ENCODE measurements around the gene NPEPPS. TPM values are rescaled to one million over a fixed set of nuclear protein-coding genes. Genes with fewer than 3 reads are reported as not detected.

NPEPPS gene
- total and polyA plus RNA-seq, 2 donors (not counting 1 experiment from before 2014, with no cell fraction given), result 127 to 144 TPM

DNA sequence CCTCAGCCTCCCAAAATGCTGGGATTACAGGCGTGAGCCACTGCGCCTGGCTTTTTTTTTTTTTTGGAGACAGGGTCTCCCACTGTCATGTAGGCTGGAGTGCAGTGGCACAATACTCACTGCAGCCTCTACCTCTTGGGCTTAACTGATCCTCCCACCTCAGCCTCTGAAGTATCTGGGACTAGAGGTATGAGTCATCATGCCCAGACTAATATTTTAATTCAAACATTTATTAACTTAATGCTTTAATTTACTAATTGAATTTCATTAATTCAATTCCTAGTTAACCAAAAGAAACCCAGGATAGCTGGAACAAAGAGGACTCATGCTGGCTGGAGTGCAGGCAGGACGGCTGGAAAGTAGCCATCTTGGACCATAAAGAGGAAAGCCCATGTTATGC lies 104.8 kb downstream of the NPEPPS start:
- Histone ChIP-seq H3K4me3 (replicated peaks in 1 of 4; ENCODE audit: control extremely low read depth in 1 of 4, insufficient read depth in 1 of 4, low read depth in 3 of 4, low read length in 4 of 4) (no peak overlapping the region), H3K79me2 (ENCODE audit: control insufficient read depth, insufficient read depth, low read length) (no peaks in the 10 kb centered on the region), H4K20me1 (ENCODE audit: control insufficient read depth, extremely low read depth, insufficient read depth, low read length) (no peaks in the 10 kb centered on the region), H3K27me3 (ENCODE audit: control insufficient read depth, insufficient read depth, low read length) (no peaks in the 10 kb centered on the region), H3K4me2 (ENCODE audit: extremely low read depth, insufficient read depth, low read length) (no peak overlapping the region), H3K27ac (ENCODE audit: insufficient read depth, low read length) (no peak overlapping the region), H3K9me3 (ENCODE audit: control insufficient read depth, insufficient read depth, low read depth, low read length) (no peaks in the 10 kb centered on the region), H3K36me3 (ENCODE audit: control insufficient read depth, insufficient read depth, low read length) (no peaks in the 10 kb centered on the region), H3K9ac (ENCODE audit: insufficient read depth, low read length) (no peak overlapping the region), H2AFZ (ENCODE audit: low read length) (no peak overlapping the region), H3K4me1 (ENCODE audit: control insufficient read depth, extremely low read depth, insufficient read depth, low read length) (no peaks in the 10 kb centered on the region)
- TF ChIP-seq EZH2 (IDR thresholded peaks at IDR 0.05; ENCODE audit: low read length, missing control alignments), result no peak
- TF ChIP-seq, protein P1, sequence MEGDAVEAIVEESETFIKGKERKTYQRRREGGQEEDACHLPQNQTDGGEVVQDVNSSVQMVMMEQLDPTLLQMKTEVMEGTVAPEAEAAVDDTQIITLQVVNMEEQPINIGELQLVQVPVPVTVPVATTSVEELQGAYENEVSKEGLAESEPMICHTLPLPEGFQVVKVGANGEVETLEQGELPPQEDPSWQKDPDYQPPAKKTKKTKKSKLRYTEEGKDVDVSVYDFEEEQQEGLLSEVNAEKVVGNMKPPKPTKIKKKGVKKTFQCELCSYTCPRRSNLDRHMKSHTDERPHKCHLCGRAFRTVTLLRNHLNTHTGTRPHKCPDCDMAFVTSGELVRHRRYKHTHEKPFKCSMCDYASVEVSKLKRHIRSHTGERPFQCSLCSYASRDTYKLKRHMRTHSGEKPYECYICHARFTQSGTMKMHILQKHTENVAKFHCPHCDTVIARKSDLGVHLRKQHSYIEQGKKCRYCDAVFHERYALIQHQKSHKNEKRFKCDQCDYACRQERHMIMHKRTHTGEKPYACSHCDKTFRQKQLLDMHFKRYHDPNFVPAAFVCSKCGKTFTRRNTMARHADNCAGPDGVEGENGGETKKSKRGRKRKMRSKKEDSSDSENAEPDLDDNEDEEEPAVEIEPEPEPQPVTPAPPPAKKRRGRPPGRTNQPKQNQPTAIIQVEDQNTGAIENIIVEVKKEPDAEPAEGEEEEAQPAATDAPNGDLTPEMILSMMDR (conservative IDR thresholded peaks at IDR 0.05 in 1 of 2, IDR thresholded peaks at IDR 0.05 in 1 of 2; ENCODE audit: low read depth in 1 of 2, low read length in 2 of 2), result no peak
- no peak for DNase-seq (ENCODE audit: low read depth in 2 of 2)

DNA sequence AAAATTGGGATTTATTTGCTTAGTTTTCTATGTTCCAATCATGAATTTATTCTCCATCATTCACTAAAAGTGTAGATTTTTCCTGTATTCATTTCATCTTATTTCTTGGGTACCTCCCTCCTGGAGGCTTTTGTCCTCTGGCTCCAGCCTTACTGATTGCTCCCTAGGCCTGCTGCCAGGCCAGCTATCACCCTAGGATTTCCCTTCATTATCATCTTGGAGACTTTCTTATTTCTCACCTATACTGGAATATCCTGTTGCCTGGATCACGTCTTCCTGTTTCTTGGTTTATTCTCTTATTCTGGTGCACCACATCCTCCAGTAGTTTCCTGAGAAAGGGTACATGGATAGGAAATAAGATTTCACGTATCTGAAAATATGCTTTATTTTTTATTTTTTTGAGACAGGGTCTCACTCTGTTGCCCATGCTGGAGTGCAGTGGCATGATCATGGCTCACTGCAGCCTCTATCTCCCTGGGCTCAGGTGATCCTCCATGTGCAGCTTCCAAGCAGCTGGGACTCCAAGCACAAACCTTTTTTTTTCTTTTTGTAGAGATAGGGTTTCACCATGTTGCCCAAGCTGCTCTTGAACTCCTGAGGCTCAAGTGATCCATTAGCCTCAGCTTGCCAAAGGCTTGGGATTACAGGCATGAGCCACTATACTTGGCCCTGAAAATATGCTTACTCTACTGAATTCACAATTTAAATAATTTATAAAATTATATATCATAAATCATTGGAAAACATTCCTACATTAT lies 105.5 kb downstream of the NPEPPS start:
- Histone ChIP-seq H2AFZ (ENCODE audit: low read length) (no peak overlapping the region), H3K4me3 (replicated peaks in 1 of 4; ENCODE audit: control extremely low read depth in 1 of 4, insufficient read depth in 1 of 4, low read depth in 3 of 4, low read length in 4 of 4) (no peak overlapping the region), H4K20me1 (ENCODE audit: control insufficient read depth, extremely low read depth, insufficient read depth, low read length) (no peaks in the 10 kb centered on the region), H3K79me2 (ENCODE audit: control insufficient read depth, insufficient read depth, low read length) (no peaks in the 10 kb centered on the region), H3K4me2 (ENCODE audit: extremely low read depth, insufficient read depth, low read length) (no peak overlapping the region), H3K27me3 (ENCODE audit: control insufficient read depth, insufficient read depth, low read length) (no peaks in the 10 kb centered on the region), H3K27ac (ENCODE audit: insufficient read depth, low read length) (no peak overlapping the region), H3K9me3 (ENCODE audit: control insufficient read depth, insufficient read depth, low read depth, low read length) (no peaks in the 10 kb centered on the region), H3K9ac (ENCODE audit: insufficient read depth, low read length) (no peak overlapping the region), H3K36me3 (ENCODE audit: control insufficient read depth, insufficient read depth, low read length) (no peaks in the 10 kb centered on the region), H3K4me1 (ENCODE audit: control insufficient read depth, extremely low read depth, insufficient read depth, low read length) (no peaks in the 10 kb centered on the region)
- no peak for DNase-seq (ENCODE audit: low read depth in 2 of 2)
- TF ChIP-seq EZH2 (IDR thresholded peaks at IDR 0.05; ENCODE audit: low read length, missing control alignments), result no peak
- TF ChIP-seq, protein P1 (conservative IDR thresholded peaks at IDR 0.05 in 1 of 2, IDR thresholded peaks at IDR 0.05 in 1 of 2; ENCODE audit: low read depth in 1 of 2, low read length in 2 of 2), result no peak

DNA sequence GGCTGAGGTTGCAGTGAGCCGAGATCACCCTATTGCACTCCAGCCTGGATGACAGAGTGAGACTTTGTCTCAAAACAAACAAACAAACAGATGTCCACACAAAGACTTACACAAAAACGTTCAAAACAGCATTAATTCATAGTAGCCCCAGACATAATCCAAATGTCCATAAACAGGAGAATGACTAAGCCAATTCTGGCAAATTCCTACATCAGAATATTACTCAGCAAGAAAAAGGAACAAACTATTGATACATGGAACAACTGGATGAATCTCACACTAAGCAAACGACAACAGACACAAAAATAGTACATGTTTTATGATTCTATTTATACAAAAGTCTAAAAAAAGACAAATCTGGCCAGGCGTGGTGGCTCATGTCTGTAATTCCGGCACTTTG lies 108.0 kb downstream of the NPEPPS start:
- H3K27ac ChIP-seq (ENCODE audit: insufficient read depth, low read length), result no peak overlapping the region
- no peak for TF ChIP-seq EZH2 (IDR thresholded peaks at IDR 0.05; ENCODE audit: low read length, missing control alignments)
- TF ChIP-seq, protein P1 (conservative IDR thresholded peaks at IDR 0.05 in 1 of 2, IDR thresholded peaks at IDR 0.05 in 1 of 2; ENCODE audit: low read depth in 1 of 2, low read length in 2 of 2), result no peak
- DNase-seq (ENCODE audit: low read depth in 2 of 2), result no peak

More for the DNA sequence above, 108.0 kb downstream of the NPEPPS start:
- Histone ChIP-seq H3K36me3 (ENCODE audit: control insufficient read depth, insufficient read depth, low read length) (no peaks in the 10 kb centered on the region), H3K27me3 (ENCODE audit: control insufficient read depth, insufficient read depth, low read length) (no peaks in the 10 kb centered on the region), H2AFZ (ENCODE audit: low read length) (no peak overlapping the region), H3K4me2 (ENCODE audit: extremely low read depth, insufficient read depth, low read length) (no peak overlapping the region), H3K9ac (ENCODE audit: insufficient read depth, low read length) (no peak overlapping the region), H4K20me1 (ENCODE audit: control insufficient read depth, extremely low read depth, insufficient read depth, low read length) (no peaks in the 10 kb centered on the region), H3K79me2 (ENCODE audit: control insufficient read depth, insufficient read depth, low read length) (no peaks in the 10 kb centered on the region), H3K9me3 (ENCODE audit: control insufficient read depth, insufficient read depth, low read depth, low read length) (no peaks in the 10 kb centered on the region), H3K4me3 (replicated peaks in 1 of 4; ENCODE audit: control extremely low read depth in 1 of 4, insufficient read depth in 1 of 4, low read depth in 3 of 4, low read length in 4 of 4) (no peak overlapping the region), H3K4me1 (ENCODE audit: control insufficient read depth, extremely low read depth, insufficient read depth, low read length) (no peaks in the 10 kb centered on the region)

Data from fibroblast of lung (primary cell).